Stimulated activated naive B cell treated with anti-CD40 and anti-IgM and Interleukin-4, amounts not matched to agents 10 μg/mL and 1 μg/mL and 100 μg/mL, for 72 hours (primary cell): ENCODE data around the gene BORCS8.
"Not testable (repeated sequence)": the region's sequence is repeated elsewhere in the genome, so short reads cannot be mapped to it uniquely, and the experiment has no call there.

Experiments
- ATAC-seq, 2 donors: fragments of 150-1000 bp; cut with Tn5 transposase; replicated peaks; 2 replicates each; pipeline ENCODE4 v1.10.0; 2021; ENCODE audit warnings: moderate library complexity in 1 of 2
- DNase-seq: peaks from one replicate; pipeline ENCODE4 v3.0.0; 2021
- H3K27ac Mint-ChIP-seq: one replicate; pipeline ENCODE4 v1.8.0; 2022; ENCODE audit warnings: mild to moderate bottlenecking, mixed read lengths
- H3K27me3 Mint-ChIP-seq, 2 donors: one replicate each; pipeline ENCODE4 v1.8.0; 2022; ENCODE audit warnings: mixed read lengths in 2 of 2
- H3K36me3 Mint-ChIP-seq, 2 donors: one replicate each; pipeline ENCODE4 v1.8.0; 2022; ENCODE audit warnings: mixed read lengths in 2 of 2, mild to moderate bottlenecking in 1 of 2
- H3K4me1 Mint-ChIP-seq, 2 donors: one replicate each; pipeline ENCODE4 v1.8.0; 2022; ENCODE audit warnings: mixed read lengths in 2 of 2, mild to moderate bottlenecking in 1 of 2
- H3K4me3 Mint-ChIP-seq, 2 donors: one replicate each; pipeline ENCODE4 v1.8.0; 2022; ENCODE audit warnings: mild to moderate bottlenecking in 2 of 2, mixed read lengths in 2 of 2, moderate library complexity in 1 of 2
- H3K9me3 Mint-ChIP-seq, 2 donors: one replicate each; pipeline ENCODE4 v1.8.0; 2022; ENCODE audit warnings: mixed read lengths in 2 of 2, mild to moderate bottlenecking in 1 of 2

The BORCS8 gene

GRCh38 chr19:19185853-19186740 is 5.9 kb downstream of the BORCS8 start:
- ATAC-seq: peak; percentile 75 to 79
- no peaks in the 10 kb centered on the region for H3K27me3 Mint-ChIP-seq
- H3K27ac Mint-ChIP-seq: peak overlapping the region; percentile 69
- peaks cover 8 to 9% of the 10 kb centered on the region in 2 donors for H3K9me3 Mint-ChIP-seq
- H3K4me1 Mint-ChIP-seq: peaks cover 30 to 42% of the 10 kb centered on the region in 2 donors
- no peak overlapping the region for H3K4me3 Mint-ChIP-seq
- H3K36me3 Mint-ChIP-seq: peaks cover 40 to 59% of the 10 kb centered on the region in 2 donors
- DNase-seq: no peak

- ATAC-seq: no peak
- Mint-ChIP-seq H3K27ac (no peak overlapping the region), H3K27me3 (no peaks in the 10 kb centered on the region), H3K36me3 (peaks cover 54 to 66% of the 10 kb centered on the region in 2 donors), H3K4me1 (peaks cover 12 to 15% of the 10 kb centered on the region in 2 donors), H3K9me3 (peaks cover 8 to 10% of the 10 kb centered on the region in 2 donors), H3K4me3 (no peak overlapping the region)
- DNase-seq: no peak
Measured at GRCh38 chr19:19181488-19181998, 10.4 kb downstream of the BORCS8 start.

- peaks cover 8 to 9% of the 10 kb centered on the region in 2 donors for H3K4me1 Mint-ChIP-seq
- H3K27ac Mint-ChIP-seq: no peak overlapping the region
- no peak overlapping the region for H3K4me3 Mint-ChIP-seq
- ATAC-seq (no peak), DNase-seq (no peak)
- no peaks in the 10 kb centered on the region for H3K27me3 Mint-ChIP-seq
- peaks cover 3 to 4% of the 10 kb centered on the region in 2 donors for H3K9me3 Mint-ChIP-seq
- peaks cover 49 to 63% of the 10 kb centered on the region in 2 donors for H3K36me3 Mint-ChIP-seq
Measured at GRCh38 chr19:19179548-19180441, 12.2 kb downstream of the BORCS8 start.

GRCh38 chr19:19176950-19177349 is 15.0 kb downstream of the BORCS8 start:
- Mint-ChIP-seq H3K36me3 (peaks cover 45 to 49% of the 10 kb centered on the region in 2 donors), H3K9me3 (peaks cover 3 to 4% of the 10 kb centered on the region in 2 donors), H3K4me1 (peaks cover 7 to 11% of the 10 kb centered on the region in 2 donors), H3K27me3 (no peaks in the 10 kb centered on the region), H3K4me3 (no peak overlapping the region), H3K27ac (no peak overlapping the region)
- DNase-seq: no peak
- ATAC-seq: no peak

GRCh38 chr19:19173243-19173642 is 18.7 kb downstream of the BORCS8 start:
- not testable (repeated sequence) for DNase-seq, ATAC-seq, H3K4me3 Mint-ChIP-seq, H3K27me3 Mint-ChIP-seq, H3K27ac Mint-ChIP-seq, H3K9me3 Mint-ChIP-seq
- peaks cover 34 to 39% of the 10 kb centered on the region in 2 donors for H3K36me3 Mint-ChIP-seq
- H3K4me1 Mint-ChIP-seq: peaks cover 26 to 29% of the 10 kb centered on the region in 2 donors

- ATAC-seq: no peak
- no peaks in the 10 kb centered on the region for H3K9me3 Mint-ChIP-seq
- no peak overlapping the region for H3K4me3 Mint-ChIP-seq
- H3K27me3 Mint-ChIP-seq: peaks cover 0 to 8% of the 10 kb centered on the region in 2 donors
- H3K27ac Mint-ChIP-seq: no peak overlapping the region
- DNase-seq: no peak
- H3K4me1 Mint-ChIP-seq: peaks cover 26 to 29% of the 10 kb centered on the region in 2 donors
- peaks cover 27 to 29% of the 10 kb centered on the region in 2 donors for H3K36me3 Mint-ChIP-seq
Measured at GRCh38 chr19:19171821-19172532, 20.0 kb downstream of the BORCS8 start.

DNA sequence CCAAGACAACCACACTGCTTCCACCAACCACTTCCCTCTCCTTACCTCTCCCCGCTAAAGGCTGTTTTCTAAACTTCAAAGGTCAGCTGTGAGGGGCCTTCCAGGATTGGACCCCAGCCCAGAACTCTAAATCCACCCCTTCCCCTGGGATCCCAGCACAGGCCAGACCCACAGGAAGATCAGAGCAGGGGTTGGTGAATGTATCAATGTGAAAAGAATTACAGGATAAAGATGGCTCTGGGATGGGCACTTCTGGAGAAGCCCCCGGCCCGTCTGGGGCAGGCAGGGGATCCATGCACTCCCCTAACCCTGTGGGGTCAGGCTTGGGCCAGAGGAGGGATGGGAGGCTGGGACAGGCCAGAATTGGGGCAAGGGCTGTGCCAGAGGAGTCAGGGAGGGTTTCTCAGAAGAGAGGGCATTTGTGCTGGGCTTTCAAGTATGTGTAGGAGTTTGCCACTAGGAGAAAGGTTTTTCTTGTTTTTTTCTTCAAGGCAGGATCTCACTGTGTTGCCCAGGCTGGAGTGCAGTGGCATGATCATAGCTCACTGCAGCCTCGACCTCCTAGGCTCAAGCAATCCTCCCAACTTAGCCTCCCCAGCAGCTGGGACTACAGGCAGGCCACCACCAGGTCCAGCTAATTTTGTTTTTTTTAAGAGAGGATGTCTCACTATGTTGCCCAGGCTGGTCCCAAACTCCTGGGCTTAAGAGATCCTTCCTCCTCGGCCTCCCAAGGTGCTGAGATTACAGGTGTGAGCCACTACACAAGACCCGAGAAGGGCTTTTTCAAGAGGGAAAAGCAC is 20.9 kb downstream of the BORCS8 start:
- peak overlapping the region; percentile 80 for H3K4me3 Mint-ChIP-seq
- H3K4me1 Mint-ChIP-seq: peaks cover 26 to 29% of the 10 kb centered on the region in 2 donors
- DNase-seq (no peak), ATAC-seq (no peak)
- no peaks in the 10 kb centered on the region for H3K9me3 Mint-ChIP-seq
- H3K27ac Mint-ChIP-seq: peak overlapping the region; percentile 27
- H3K27me3 Mint-ChIP-seq: peaks cover 0 to 8% of the 10 kb centered on the region in 2 donors
- peaks cover 20 to 23% of the 10 kb centered on the region in 2 donors for H3K36me3 Mint-ChIP-seq

DNA sequence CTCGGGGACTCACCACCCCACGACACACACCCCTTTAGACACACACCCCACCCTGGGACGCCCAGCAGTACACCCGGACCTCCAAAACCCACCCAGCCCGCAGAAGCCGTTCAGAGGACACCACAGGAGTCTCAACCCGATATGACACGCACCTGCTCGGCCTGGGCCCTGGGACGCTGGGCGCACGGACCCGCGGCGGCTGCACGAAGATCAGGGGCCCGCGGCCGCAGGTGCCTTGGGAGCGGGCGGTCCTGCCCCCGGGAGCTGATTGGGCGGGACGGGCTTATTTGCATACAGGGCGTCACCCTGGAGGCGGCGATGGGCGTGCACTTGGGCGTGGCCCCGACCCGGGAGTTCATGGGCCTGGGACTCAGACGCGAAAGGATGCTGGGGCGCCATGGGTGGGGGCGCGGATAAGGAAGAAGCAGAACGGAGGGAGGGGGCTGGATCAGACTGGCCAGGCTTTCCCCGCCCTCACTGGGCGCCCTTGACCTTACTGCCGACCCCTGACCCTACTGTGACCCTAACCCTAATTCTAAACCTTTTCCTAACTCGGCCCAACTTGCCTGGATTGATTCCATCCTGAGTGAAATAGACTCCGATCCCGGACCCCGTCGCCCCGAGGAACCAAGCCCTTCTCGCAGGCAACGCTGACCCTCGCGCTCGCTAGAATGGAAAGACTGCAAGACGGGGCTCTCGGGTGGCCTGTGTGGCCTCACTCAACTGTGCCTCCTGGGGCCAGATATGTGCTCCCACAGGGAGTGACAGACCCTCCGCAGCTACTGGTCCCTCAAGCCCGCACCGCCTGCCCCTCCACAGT is 21.7 kb downstream of the BORCS8 start, which contains the start of gene MEF2B:
Gene MEF2B, minus strand, starts transcription at position 211 of the 820 bp plus-strand sequence. CDS start 19,528 bp downstream, outside the sequence.
- H3K4me3 Mint-ChIP-seq: peak within 1 kb of the TSS; percentile 80
- DNase-seq: peak; percentile 79
- peaks cover 19 to 21% of the 10 kb centered on the region in 2 donors for H3K36me3 Mint-ChIP-seq
- H3K9me3 Mint-ChIP-seq: no peaks in the 10 kb centered on the region
- peaks cover 26 to 29% of the 10 kb centered on the region in 2 donors for H3K4me1 Mint-ChIP-seq
- peak; percentile 94 for ATAC-seq
- peak within 1 kb of the TSS; percentile 67 for H3K27ac Mint-ChIP-seq
- peaks cover 0 to 8% of the 10 kb centered on the region in 2 donors for H3K27me3 Mint-ChIP-seq

DNA sequence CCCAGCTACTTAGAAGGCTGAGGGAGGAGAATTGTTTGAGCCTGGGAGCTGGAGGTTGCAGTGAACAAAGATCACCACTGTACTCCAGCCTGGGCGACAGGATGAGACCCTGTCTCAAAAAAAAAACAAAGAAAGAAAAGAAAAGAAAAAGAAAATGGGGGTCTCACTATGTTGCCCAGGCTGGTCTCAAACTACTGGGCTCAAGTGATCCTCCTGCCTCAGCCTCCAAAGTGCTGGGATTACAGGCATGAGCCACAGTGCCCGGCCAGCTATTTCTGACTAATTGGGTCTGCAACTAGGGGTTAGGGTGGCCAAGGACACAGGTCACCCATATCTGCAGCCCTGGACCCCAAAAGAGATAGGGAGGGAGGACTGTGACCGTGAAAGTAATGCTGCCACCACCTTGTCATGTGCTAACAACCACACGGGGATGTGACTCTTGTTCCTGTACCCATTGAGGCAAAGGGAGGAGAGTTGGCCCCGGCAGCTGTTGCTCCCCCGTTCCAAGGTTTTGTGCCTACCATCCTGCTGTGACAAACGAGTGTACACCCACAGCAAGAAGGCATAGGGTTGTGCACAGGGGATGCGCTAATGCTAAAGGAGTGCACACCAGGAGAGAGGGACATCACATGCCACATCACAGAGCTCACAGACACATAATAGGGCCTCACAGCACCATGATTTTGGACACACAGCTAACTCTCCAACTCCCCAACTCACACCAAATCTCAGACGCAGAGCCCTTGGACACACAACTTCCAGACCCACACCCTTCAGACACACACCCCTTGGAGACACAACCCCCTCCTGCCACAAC is 22.5 kb downstream of the BORCS8 start:
- Mint-ChIP-seq H3K36me3 (peaks cover 21 to 25% of the 10 kb centered on the region in 2 donors), H3K4me3 (peak overlapping the region; percentile 80), H3K4me1 (peaks cover 22 to 24% of the 10 kb centered on the region in 2 donors), H3K27me3 (peaks cover 0 to 8% of the 10 kb centered on the region in 2 donors), H3K9me3 (no peaks in the 10 kb centered on the region), H3K27ac (peak overlapping the region; percentile 67)
- ATAC-seq: peak; percentile 19 to 27
- DNase-seq: no peak

DNA sequence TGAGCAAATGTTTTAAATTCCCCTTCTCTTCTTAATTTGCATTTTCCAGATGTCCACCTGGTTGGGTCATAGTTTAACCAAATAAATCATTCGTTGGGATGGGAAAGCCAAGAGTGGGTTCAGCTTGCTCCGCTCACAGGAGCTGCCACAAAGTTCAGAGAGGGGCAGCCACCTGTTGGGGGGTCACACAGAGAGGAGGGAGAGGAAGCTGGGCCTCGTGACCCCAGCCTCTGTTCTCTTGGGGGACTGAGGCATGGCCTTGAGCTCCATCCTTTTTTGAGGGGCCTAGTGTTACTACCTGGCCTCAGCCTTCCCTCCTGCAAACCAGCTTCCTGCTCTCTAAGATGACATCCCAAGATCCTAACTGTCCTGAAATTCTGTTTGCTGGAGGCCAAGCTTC is 24.3 kb downstream of the BORCS8 start:
- H3K27ac Mint-ChIP-seq: no peak overlapping the region
- peak overlapping the region in 1 of 2 donors; percentile 35 for H3K4me3 Mint-ChIP-seq
- peaks cover 20 to 21% of the 10 kb centered on the region in 2 donors for H3K36me3 Mint-ChIP-seq
- H3K27me3 Mint-ChIP-seq: peaks cover 0 to 8% of the 10 kb centered on the region in 2 donors
- DNase-seq (no peak), ATAC-seq (no peak)
- H3K9me3 Mint-ChIP-seq: no peaks in the 10 kb centered on the region
- peaks cover 22% of the 10 kb centered on the region in 2 donors for H3K4me1 Mint-ChIP-seq

- no peak for DNase-seq
- H3K27me3 Mint-ChIP-seq: peaks cover 0 to 8% of the 10 kb centered on the region in 2 donors
- peaks cover 16 to 27% of the 10 kb centered on the region in 2 donors for H3K4me1 Mint-ChIP-seq
- peaks cover 10 to 11% of the 10 kb centered on the region in 2 donors for H3K36me3 Mint-ChIP-seq
- no peak for ATAC-seq
- no peaks in the 10 kb centered on the region for H3K9me3 Mint-ChIP-seq
- H3K27ac Mint-ChIP-seq: no peak overlapping the region
- no peak overlapping the region for H3K4me3 Mint-ChIP-seq
Measured at GRCh38 chr19:19165396-19165795, 26.6 kb downstream of the BORCS8 start.
